HCT116 (cell line): ENCODE data around the gene GIT2.

Experiments
- ATF3 ChIP-seq: IDR thresholded peaks from 2 replicates; pipeline ENCODE4 v1.6.1; 2012
- CTCF ChIP-seq, 3 experiments: fragments of 200-600 bp in 1 of 3; sonication (generic) in 1 of 3; IDR thresholded peaks in 2 of 3; conservative IDR thresholded peaks in 1 of 3; 2 replicates each; pipeline ENCODE4 v1.5.1; 2012 to 2017; ENCODE audit warnings: low read depth in 2 of 3, low read length in 2 of 3, antibody characterized with exemption in 1 of 3, borderline replicate concordance in 1 of 3, control low read depth in 1 of 3, mild to moderate bottlenecking in 1 of 3, mixed read lengths in 1 of 3, mixed run types in 1 of 3, moderate library complexity in 1 of 3; ENCODE audit not compliant: insufficient read depth in 1 of 3
- EZH2 ChIP-seq: fragments of 200-600 bp; sonication (generic); IDR thresholded peaks from 2 replicates; pipeline ENCODE4 v1.6.1; 2017; ENCODE audit warnings: antibody characterized with exemption, mixed run types
- FOSL1 ChIP-seq: IDR thresholded peaks from 2 replicates; pipeline ENCODE4 v1.6.1; 2012; ENCODE audit warnings: low read depth
- JUND ChIP-seq: IDR thresholded peaks from 2 replicates; pipeline ENCODE4 v1.6.1; 2012
- POLR2A ChIP-seq: IDR thresholded peaks from 2 replicates; pipeline ENCODE4 v1.7.0; 2011; ENCODE audit warnings: borderline replicate concordance; ENCODE audit not compliant: insufficient read depth, insufficient read length; ENCODE audit errors: extremely low read depth
- POLR2AphosphoS5 ChIP-seq: IDR thresholded peaks from 2 replicates; pipeline ENCODE4 v1.6.1; 2011; ENCODE audit warnings: mild to moderate bottlenecking, low read depth, low read length, moderate library complexity
- ZBTB33 ChIP-seq: IDR thresholded peaks from 2 replicates; pipeline ENCODE4 v1.6.1; 2011; ENCODE audit warnings: mild to moderate bottlenecking, low read length, moderate library complexity; ENCODE audit not compliant: insufficient replicate concordance; ENCODE audit errors: extremely low read depth

- TF ChIP-seq EZH2: no peak
- no peak for TF ChIP-seq CTCF (IDR thresholded peaks at IDR 0.05 in 2 of 3, conservative IDR thresholded peaks at IDR 0.05 in 1 of 3; ENCODE audit: borderline replicate concordance in 1 of 3, insufficient read depth in 1 of 3, low read depth in 2 of 3, low read length in 2 of 3)
- no peak for TF ChIP-seq POLR2A
- no peak for TF ChIP-seq ZBTB33
- no peak for TF ChIP-seq JUND
- TF ChIP-seq POLR2AphosphoS5: no peak
- TF ChIP-seq FOSL1: no peak
- no peak for TF ChIP-seq ATF3
These were observed 8.6 kb downstream of the GIT2 start for GRCh38 chr12:109987615-109988014.
